ENCODE data around the gene KIAA1671.

The KIAA1671 gene

GRCh38 chr22:24953384-24954113, 1.0 kb downstream of the KIAA1671 start:
- DNase-seq, result no peak

- DNase-seq, result no peak
These were observed 1.6 kb downstream of the KIAA1671 start for GRCh38 chr22:24954114-24954463.

- no peak for DNase-seq
These were observed 2.3 kb downstream of the KIAA1671 start for GRCh38 chr22:24954856-24955255.

- DNase-seq, result no peak
These were observed 4.5 kb downstream of the KIAA1671 start for GRCh38 chr22:24957043-24957442.

DNA sequence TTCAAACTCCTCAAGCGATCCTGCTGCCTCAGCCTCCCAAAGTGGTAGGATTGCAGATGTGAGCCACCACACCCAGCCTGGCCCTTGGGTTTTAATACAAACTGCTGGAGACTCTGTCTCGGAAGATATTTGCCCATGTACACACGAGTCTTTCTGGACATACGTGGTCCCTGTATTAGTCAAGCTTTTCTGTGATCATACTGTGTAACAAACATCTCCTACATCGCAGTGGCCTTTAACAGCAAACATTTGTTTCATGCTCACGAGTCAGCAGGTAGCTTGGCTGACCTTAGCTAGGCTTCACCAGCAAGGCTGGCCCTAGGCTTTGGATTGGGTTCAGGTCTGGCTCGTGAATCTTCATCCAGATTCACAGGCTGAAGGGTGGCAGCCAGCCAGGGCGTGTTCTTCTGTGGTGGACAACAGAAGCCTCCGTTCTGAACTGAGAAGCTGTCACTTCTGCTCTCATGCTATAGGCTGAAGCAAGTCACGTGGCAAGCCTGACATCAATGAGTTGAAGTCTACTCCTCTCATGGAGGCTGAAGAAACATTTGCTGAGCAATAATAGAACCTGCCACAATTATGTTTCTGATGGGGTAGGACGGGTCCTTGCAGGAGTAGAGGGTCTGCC, 8.8 kb downstream of the KIAA1671 start:
- no peak for DNase-seq

DNA sequence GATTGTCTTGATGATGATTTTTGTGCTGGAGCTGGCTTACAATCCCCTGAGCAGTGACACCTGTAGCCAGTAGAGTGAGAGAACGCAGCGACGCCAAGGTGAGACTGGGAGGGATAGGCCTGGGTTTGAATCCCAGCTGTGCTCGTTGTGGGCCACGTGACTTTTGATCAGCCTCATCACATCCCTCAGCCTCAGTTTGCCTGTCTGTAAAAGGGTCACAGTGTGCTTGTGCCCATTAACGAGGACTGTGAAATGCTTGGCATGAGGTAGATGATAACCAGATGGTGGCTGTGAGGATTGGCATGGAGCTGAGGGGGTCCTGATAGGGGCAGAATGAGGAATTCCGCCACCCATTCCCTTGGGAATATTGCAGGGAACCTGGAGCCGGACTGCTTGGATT, 9.6 kb downstream of the KIAA1671 start:
- no peak for DNase-seq

GRCh38 chr22:24962835-24963234, 10.3 kb downstream of the KIAA1671 start:
- DNase-seq, result no peak

GRCh38 chr22:24964441-24964840, 11.9 kb downstream of the KIAA1671 start:
- DNase-seq, result no peak

DNA sequence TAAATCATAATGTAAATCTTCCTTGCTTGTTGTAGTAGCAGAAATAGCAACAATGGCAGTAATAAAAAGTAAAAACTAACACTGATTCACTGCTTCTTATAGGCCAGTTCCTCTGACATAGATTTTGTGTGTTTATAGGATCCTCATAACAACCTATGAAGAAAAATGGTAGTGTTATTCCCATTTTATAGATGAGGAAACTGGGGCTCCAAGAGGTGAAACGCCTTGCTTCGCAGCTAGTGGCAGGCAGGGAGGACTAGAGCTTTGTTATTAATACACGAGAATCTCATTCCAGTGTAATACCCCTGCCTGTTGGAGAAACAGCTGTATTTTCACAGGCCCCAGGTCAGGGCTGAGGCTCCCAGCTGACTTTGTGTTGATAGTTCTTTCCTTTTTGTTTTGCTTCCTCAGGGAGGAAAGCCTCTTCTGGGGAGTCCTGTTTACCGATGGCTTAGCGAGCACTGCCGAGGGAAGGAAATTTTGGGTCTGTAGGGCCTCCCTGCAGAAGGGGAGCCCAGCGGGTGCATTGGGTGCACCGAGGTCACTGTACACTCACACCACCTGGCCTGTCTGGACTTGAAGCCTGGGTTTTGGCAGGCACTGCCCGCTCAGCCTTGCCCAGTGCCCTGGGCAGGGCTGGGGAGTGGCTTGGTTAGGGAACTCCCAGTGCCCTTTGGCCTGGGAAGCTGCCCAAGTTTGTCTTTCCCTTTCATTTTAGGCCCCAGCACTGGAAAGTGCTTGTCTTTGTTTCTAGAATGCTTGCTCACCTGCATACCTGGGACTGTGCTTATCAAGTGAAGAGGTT, 13.5 kb downstream of the KIAA1671 start:
- no peak for DNase-seq

DNA sequence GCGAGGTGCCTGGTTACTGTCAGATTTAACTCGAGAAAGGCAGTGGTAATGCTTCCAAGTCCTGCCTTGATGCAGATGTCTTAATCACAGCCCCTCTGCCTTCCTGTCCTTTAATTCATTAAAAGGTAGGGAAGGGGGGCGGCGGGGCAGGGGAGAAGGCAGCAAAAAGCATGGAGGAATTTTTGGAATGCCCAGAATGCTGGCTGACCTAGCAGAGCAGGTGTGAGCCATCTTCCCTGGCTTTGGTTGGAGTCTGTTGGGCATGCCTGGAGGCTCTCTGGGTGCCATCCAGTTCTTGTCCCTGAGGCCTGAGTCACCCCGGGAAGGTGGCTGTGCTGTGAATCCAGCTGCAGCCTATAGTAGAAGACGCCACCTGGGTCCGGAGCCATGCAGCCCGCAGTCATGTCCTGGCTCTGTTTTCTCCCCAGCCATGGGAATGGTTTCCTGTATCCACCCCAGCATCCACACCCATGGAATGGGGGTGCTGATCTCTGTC, 15.6 kb downstream of the KIAA1671 start:
- DNase-seq, result no peak

GRCh38 chr22:24969560-24970301, 17.2 kb downstream of the KIAA1671 start:
- DNase-seq, result no peak

- no peak for DNase-seq
These were observed 19.9 kb downstream of the KIAA1671 start for GRCh38 chr22:24972369-24972768.

DNA sequence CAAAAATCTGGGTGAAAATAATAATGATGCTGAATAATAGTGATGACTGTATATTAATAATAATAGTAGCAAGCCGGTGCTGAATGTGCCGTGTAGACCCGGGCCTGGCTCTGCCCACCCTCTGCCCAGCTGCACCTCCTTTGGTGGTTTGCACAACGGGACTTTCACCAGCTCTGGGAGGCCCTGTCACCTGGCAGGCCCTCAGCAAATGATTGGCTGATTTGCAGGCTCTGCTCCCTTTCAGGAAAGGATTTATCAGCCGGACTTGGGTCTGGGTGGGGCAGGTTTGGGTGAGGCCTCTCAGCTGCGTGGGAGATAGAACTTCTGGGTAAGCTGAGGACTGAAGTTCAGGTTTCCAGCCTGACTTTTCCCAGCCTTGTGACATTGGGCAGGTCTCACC, 21.4 kb downstream of the KIAA1671 start:
- DNase-seq, result no peak

- no peak for DNase-seq
These were observed 22.7 kb downstream of the KIAA1671 start for GRCh38 chr22:24975125-24975640.

GRCh38 chr22:24975813-24976341, 23.4 kb downstream of the KIAA1671 start:
- DNase-seq, result no peak

DNA sequence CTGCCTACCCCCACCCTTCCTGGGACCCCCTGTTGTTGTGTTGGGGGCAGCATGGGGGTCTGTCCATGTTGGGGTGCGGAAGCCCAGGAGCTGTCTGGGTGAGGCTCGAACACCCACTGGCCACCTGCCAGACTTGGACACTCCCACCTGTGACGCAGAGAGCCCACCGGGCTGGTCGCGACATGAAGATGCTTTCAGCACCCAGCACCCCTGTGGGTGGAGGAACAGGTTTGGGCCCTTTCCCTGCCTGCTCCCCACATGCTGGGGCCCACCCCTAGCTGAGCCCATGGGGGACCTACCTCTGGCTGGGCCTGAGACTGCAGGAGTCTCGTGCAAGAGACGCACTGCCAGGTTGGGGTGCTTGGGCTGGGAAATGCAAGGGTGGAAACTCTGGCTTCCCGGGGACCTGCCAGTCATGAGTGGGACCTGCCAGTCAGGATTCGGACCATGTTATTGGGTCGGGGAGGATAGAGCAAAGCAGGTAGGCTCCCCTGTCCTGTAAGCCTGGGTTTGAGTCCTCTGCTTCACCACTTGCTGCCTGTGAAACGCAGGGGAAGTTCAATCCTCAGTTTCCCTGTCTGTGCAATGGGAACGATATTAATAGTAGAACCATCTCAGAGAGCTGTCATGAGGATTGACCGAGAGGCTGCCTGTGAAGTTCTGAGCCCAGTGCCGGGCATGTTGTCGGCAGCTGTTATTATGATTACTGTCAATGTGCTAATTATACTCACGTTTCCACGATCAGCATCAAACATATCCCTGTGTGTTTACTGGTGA, 24.1 kb downstream of the KIAA1671 start:
- DNase-seq, result no peak

- no peak for DNase-seq
These were observed 25.1 kb downstream of the KIAA1671 start for GRCh38 chr22:24977370-24978221.

DNA sequence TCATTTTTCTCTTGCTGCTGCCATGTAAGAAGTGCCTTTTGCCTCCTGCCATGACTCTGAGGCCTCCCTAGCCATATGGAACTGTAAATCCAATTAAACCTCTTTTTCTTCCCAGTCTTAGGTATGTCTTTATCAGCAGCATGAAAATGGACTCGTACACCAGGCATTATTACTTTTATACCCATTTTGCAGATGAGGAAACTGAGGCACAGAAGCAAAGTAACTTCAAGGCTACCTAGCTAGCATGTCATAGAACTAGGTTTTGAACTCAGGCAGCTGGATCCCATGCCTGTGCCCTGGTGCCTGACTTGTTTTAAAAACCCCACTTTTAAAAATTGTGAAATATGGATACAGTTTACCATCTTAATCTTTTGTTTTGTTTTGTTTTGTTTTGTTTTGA, 25.8 kb downstream of the KIAA1671 start:
- no peak for DNase-seq

DNA sequence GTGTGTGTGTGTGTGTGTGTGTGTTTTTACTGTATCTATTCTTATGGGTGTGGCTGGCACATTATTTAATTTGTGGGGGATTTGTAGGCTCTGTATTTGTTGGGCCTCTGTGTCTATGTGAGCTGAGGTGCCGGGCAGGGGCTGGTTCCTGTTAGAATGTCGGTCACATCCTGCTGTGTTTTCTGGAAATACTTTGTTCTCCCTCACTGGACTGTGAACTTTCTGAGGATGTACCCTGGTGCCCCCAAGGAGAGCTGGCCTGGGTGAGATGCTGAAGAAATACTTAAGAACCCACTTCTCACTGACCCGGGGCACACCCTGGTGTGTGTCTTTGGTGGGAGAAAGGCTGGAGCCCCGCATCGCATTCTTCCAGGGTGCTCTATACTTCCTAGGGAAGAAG, 28.6 kb downstream of the KIAA1671 start:
- DNase-seq, result no peak

GRCh38 chr22:24981656-24982055, 29.1 kb downstream of the KIAA1671 start:
- DNase-seq, result no peak
